ENCODE data around the gene PCDHGA4.
"Not testable (repeated sequence)": the region's sequence is repeated elsewhere in the genome, so short reads cannot be mapped to it uniquely, and the experiment has no call there.

PCDHGA4 gene

GRCh38 chr5:141363952-141364660, 9.3 kb downstream of the PCDHGA4 start, which contains the start of gene PCDHGA5:
PCDHGA5 (plus strand) TSS chr5:141364162; CDS start chr5:141364331, 169 bp downstream.
- Mint-ChIP-seq H3K27ac (no peak within 1 kb of the TSS), H3K9me3 (peaks cover 40% of the 10 kb centered on the region), H3K4me3 (no peak within 1 kb of the TSS), H3K27me3 (ENCODE audit: low read depth) (peaks cover 46% of the 10 kb centered on the region), H3K4me1 (ENCODE audit: low read depth) (peaks cover 4% of the 10 kb centered on the region), H3K36me3 (ENCODE audit: low read depth) (peaks cover 8% of the 10 kb centered on the region)

DNA sequence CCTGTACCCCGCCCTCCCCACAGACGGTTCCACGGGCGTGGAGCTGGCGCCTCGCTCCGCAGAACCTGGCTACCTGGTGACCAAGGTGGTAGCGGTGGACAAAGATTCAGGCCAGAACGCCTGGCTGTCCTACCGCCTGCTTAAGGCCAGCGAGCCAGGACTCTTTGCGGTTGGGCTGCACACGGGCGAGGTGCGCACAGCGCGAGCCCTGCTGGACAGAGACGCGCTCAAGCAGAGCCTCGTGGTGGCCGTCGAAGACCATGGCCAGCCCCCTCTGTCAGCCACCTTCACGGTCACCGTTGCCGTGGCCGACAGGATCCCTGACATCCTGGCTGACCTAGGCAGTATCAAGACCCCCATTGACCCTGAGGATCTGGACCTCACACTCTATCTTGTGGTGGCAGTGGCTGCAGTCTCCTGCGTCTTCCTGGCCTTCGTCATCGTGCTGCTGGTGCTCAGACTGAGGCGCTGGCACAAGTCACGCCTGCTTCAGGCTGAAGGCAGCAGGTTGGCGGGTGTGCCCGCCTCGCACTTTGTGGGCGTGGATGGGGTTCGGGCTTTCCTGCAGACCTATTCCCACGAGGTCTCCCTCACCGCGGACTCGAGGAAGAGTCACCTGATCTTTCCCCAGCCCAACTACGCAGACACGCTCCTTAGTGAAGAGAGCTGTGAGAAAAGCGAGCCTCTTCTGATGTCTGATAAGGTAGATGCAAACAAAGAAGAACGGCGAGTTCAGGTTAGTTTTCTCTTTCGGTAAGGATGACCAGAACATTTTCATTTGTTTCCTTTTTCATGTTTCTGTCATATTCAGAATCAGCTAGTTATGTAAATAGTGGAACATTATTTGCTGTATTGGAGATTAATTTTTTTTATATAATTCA, 11.4 kb downstream of the PCDHGA4 start:
- H3K27me3 Mint-ChIP-seq (ENCODE audit: low read depth) = peaks cover 40% of the 10 kb centered on the region
- H3K4me1 Mint-ChIP-seq (ENCODE audit: low read depth) = peaks cover 4% of the 10 kb centered on the region
- no peak overlapping the region for H3K27ac Mint-ChIP-seq
- H3K4me3 Mint-ChIP-seq = no peak overlapping the region
- peaks cover 6% of the 10 kb centered on the region for H3K36me3 Mint-ChIP-seq (ENCODE audit: low read depth)
- peaks cover 31% of the 10 kb centered on the region for H3K9me3 Mint-ChIP-seq

DNA sequence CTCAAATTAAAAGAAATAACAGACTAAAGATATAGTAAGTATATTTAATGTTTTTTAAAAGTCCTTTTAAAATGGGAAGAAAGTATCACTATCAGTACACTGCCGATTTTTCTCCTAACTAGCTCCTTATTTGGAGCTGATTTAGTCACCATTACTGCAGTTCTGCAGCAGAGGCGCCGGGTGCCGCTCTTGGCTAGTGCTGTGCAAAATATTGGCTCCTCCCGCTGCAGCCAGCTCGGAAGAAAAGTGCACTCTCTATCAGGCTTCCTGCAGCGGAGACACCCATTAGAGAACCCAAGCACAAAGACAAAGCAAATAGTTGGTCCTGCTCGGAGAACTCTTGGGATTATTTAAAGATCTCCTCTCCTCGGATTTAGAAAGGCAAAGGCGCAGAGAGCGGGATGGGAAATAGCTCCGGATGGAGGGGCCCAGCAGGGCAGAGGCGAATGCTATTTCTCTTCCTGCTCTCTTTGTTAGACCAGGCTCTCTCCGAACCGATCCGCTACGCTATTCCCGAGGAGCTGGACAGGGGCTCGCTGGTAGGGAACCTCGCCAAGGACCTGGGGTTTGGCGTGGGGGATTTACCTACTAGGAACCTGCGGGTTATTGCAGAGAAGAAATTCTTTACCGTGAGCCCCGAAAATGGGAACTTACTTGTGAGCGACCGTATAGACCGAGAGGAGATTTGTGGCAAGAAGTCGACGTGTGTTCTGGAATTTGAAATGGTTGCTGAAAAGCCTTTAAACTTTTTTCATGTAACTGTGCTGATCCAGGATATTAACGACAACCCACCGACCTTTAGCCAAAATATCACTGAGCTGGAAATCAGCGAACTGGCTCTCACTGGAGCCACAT, 15.4 kb downstream of the PCDHGA4 start, which contains the start of gene PCDHGB3:
Gene PCDHGB3 (plus strand): TSS at position 249 of the 855 bp plus-strand sequence. CDS start 153 bp downstream, at position 402.
- H3K4me3 Mint-ChIP-seq = peak within 1 kb of the TSS; percentile 70
- H3K27ac Mint-ChIP-seq = no peak within 1 kb of the TSS
- H3K4me1 Mint-ChIP-seq (ENCODE audit: low read depth) = peaks cover 2% of the 10 kb centered on the region
- peaks cover 26% of the 10 kb centered on the region for H3K27me3 Mint-ChIP-seq (ENCODE audit: low read depth)
- peaks cover 2% of the 10 kb centered on the region for H3K36me3 Mint-ChIP-seq (ENCODE audit: low read depth)
- H3K9me3 Mint-ChIP-seq = peaks cover 38% of the 10 kb centered on the region

DNA sequence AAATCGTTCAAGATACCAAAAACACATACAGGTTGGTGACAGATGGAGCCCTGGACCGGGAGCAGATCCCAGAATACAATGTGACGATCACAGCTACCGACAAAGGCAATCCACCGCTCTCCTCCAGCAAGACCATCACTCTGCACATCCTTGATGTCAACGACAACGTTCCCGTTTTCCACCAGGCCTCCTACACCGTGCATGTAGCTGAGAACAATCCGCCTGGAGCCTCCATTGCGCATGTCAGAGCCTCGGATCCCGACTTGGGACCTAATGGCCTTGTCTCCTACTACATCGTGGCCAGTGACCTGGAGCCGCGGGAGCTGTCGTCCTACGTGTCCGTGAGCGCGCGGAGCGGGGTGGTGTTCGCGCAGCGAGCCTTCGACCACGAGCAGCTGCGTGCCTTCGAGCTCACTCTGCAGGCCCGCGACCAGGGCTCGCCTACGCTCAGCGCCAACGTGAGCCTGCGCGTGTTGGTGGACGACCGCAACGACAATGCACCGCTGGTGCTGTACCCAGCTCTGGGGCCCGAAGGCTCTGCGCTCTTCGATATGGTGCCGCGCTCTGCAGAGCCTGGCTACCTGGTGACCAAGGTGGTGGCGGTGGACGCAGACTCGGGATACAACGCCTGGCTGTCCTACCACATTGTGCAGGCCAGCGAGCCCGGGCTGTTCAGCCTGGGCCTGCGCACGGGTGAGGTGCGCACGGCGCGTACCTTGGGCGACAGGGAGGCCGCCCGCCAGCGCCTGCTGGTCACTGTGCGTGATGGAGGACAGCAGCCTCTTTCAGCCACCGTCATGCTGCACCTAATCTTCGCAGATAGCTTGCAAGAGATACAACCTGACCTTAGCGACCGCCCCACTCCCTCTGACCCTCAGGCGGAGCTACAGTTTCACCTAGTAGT, 17.0 kb downstream of the PCDHGA4 start:
- no peak overlapping the region for H3K27ac Mint-ChIP-seq
- peaks cover 16% of the 10 kb centered on the region for H3K27me3 Mint-ChIP-seq (ENCODE audit: low read depth)
- peaks cover 2% of the 10 kb centered on the region for H3K4me1 Mint-ChIP-seq (ENCODE audit: low read depth)
- H3K36me3 Mint-ChIP-seq (ENCODE audit: low read depth) = peaks cover 2% of the 10 kb centered on the region
- H3K9me3 Mint-ChIP-seq = peaks cover 36% of the 10 kb centered on the region
- no peak overlapping the region for H3K4me3 Mint-ChIP-seq

GRCh38 chr5:141373673-141374317, 19.0 kb downstream of the PCDHGA4 start, which contains the start of gene PCDHGA6:
PCDHGA6 (plus strand) TSS chr5:141373891; CDS start chr5:141374084, 193 bp downstream.
- H3K27ac Mint-ChIP-seq = peak within 1 kb of the TSS; percentile 22
- peaks cover 2% of the 10 kb centered on the region for H3K4me1 Mint-ChIP-seq (ENCODE audit: low read depth)
- peak within 1 kb of the TSS; percentile 15 for H3K4me3 Mint-ChIP-seq
- peaks cover 16% of the 10 kb centered on the region for H3K27me3 Mint-ChIP-seq (ENCODE audit: low read depth)
- H3K36me3 Mint-ChIP-seq (ENCODE audit: low read depth) = peaks cover 2% of the 10 kb centered on the region
- peaks cover 40% of the 10 kb centered on the region for H3K9me3 Mint-ChIP-seq

DNA sequence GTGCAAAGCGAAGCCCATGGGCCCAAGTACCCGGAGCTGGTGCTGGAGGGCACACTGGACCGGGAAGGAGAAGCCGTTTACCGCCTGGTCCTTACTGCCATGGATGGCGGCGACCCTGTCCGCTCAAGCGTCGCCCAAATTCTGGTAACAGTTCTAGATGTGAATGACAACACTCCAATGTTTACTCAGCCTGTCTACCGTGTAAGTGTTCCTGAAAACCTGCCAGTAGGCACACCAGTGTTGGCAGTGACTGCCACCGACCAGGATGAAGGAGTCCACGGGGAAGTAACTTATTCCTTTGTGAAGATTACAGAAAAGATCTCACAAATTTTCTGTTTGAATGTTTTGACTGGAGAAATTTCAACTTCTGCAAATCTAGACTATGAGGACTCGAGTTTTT, 19.8 kb downstream of the PCDHGA4 start:
- H3K36me3 Mint-ChIP-seq (ENCODE audit: low read depth) = peaks cover 2% of the 10 kb centered on the region
- peaks cover 40% of the 10 kb centered on the region for H3K9me3 Mint-ChIP-seq
- H3K27me3 Mint-ChIP-seq (ENCODE audit: low read depth) = peaks cover 16% of the 10 kb centered on the region
- H3K4me1 Mint-ChIP-seq (ENCODE audit: low read depth) = peaks cover 2% of the 10 kb centered on the region
- no peak overlapping the region for H3K4me3 Mint-ChIP-seq
- no peak overlapping the region for H3K27ac Mint-ChIP-seq

DNA sequence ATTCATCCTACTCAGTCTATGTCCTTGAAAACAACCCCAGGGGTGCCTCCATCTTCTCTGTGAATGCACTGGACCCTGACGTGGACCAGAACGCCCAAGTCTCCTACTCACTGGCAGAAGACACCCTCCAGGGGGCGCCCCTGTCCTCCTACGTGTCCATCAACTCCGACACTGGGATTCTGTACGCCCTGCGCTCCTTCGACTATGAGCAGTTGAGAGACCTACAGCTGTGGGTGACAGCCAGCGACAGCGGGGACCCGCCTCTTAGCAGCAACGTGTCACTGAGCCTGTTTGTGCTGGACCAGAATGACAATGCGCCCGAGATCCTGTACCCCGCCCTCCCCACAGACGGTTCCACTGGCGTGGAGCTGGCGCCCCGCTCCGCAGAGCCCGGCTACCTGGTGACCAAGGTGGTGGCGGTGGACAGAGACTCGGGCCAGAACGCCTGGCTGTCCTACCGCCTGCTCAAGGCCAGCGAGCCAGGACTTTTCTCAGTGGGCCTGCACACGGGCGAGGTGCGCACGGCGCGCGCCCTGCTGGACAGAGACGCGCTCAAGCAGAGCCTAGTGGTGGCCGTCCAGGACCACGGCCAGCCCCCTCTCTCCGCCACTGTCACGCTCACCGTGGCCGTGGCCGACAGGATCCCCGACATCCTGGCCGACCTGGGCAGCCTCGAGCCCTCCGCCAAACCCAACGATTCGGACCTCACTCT, 20.8 kb downstream of the PCDHGA4 start:
- Mint-ChIP-seq H3K9me3 (peaks cover 40% of the 10 kb centered on the region), H3K27me3 (ENCODE audit: low read depth) (peaks cover 18% of the 10 kb centered on the region)
- not testable (repeated sequence) for H3K4me1 Mint-ChIP-seq (ENCODE audit: low read depth); H3K27ac Mint-ChIP-seq; H3K4me3 Mint-ChIP-seq; H3K36me3 Mint-ChIP-seq (ENCODE audit: low read depth)

DNA sequence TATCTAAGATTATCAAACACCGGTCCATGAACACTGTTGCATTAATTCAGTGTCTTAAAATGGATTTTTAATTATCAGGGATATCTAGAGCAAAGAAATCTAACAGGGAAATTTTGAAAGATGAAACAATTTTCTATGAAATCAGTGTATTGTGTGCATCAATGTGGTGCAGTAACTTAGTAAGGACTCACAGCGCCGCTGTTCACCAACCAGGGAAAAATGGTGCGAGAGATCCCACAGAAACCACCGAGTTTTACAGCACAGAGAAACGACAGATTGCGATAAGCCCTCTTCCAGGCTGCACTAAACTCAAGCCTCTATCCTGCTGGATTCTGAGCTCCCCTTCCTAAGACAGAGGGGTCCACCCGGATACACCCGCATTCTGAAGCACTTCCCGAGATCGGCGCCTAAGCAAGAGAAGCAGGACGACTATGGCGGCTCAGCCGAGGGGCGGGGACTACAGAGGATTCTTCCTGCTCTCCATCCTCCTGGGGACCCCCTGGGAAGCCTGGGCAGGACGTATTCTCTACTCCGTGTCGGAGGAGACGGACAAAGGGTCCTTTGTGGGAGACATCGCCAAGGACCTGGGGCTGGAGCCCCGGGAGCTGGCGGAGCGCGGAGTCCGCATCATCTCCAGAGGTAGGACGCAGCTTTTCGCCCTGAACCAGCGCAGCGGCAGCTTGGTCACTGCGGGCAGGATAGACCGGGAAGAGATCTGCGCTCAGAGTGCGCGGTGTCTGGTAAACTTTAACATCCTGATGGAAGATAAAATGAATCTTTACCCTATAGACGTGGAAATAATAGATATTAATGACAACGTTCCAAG, 27.9 kb downstream of the PCDHGA4 start, which contains the start of gene PCDHGA7:
Gene PCDHGA7 (plus strand): TSS at position 274 of the 826 bp plus-strand sequence. CDS start 158 bp downstream, at position 432.
- peak within 1 kb of the TSS; percentile 78 for H3K4me3 Mint-ChIP-seq
- no peaks in the 10 kb centered on the region for H3K4me1 Mint-ChIP-seq (ENCODE audit: low read depth)
- H3K9me3 Mint-ChIP-seq = peaks cover 30% of the 10 kb centered on the region
- H3K36me3 Mint-ChIP-seq (ENCODE audit: low read depth) = no peaks in the 10 kb centered on the region
- no peak within 1 kb of the TSS for H3K27ac Mint-ChIP-seq
- peaks cover 31% of the 10 kb centered on the region for H3K27me3 Mint-ChIP-seq (ENCODE audit: low read depth)

GRCh38 chr5:141383345-141383744, 28.5 kb downstream of the PCDHGA4 start:
- H3K4me3 Mint-ChIP-seq = peak overlapping the region; percentile 78
- H3K27me3 Mint-ChIP-seq (ENCODE audit: low read depth) = peaks cover 33% of the 10 kb centered on the region
- no peak overlapping the region for H3K27ac Mint-ChIP-seq
- H3K36me3 Mint-ChIP-seq (ENCODE audit: low read depth) = no peaks in the 10 kb centered on the region
- no peaks in the 10 kb centered on the region for H3K4me1 Mint-ChIP-seq (ENCODE audit: low read depth)
- H3K9me3 Mint-ChIP-seq = peaks cover 31% of the 10 kb centered on the region

DNA sequence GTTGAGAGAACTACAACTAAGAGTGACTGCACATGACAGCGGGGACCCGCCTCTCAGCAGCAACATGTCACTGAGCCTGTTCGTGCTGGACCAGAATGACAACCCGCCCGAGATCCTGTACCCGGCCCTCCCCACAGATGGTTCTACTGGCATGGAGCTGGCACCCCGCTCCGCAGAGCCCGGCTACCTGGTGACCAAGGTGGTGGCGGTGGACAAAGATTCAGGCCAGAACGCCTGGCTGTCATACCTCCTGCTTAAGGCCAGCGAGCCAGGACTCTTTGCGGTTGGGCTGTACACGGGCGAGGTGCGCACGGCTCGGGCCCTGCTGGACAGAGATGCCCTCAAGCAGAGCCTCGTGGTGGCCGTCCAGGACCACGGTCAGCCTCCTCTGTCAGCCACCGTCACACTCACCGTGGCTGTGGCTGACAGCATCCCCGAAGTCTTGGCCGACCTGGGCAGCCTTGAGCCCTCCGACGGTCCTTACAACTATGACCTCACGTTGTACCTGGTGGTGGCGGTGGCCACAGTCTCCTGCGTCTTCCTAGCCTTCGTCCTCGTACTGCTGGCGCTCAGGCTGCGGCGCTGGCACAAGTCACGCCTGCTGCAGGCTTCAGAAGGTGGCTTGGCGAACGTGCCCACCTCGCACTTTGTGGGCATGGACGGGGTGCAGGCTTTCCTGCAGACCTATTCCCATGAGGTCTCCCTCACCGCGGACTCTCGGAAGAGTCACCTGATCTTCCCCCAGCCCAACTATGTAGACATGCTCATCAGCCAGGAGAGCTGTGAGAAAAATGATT, 29.8 kb downstream of the PCDHGA4 start:
- no peak overlapping the region for H3K27ac Mint-ChIP-seq
- H3K27me3 Mint-ChIP-seq (ENCODE audit: low read depth) = peaks cover 35% of the 10 kb centered on the region
- peaks cover 2% of the 10 kb centered on the region for H3K36me3 Mint-ChIP-seq (ENCODE audit: low read depth)
- H3K4me3 Mint-ChIP-seq = no peak overlapping the region
- H3K9me3 Mint-ChIP-seq = peaks cover 40% of the 10 kb centered on the region
- no peaks in the 10 kb centered on the region for H3K4me1 Mint-ChIP-seq (ENCODE audit: low read depth)

GRCh38 chr5:141387557-141388311, 32.9 kb downstream of the PCDHGA4 start, which contains the start of gene PCDHGB4:
PCDHGB4 (plus strand) TSS chr5:141387698; CDS start chr5:141387885, 187 bp downstream.
- H3K27ac Mint-ChIP-seq; H3K4me1 Mint-ChIP-seq (ENCODE audit: low read depth); H3K36me3 Mint-ChIP-seq (ENCODE audit: low read depth); H3K4me3 Mint-ChIP-seq: not testable (repeated sequence)
- Mint-ChIP-seq H3K9me3 (peaks cover 48% of the 10 kb centered on the region), H3K27me3 (ENCODE audit: low read depth) (peaks cover 28% of the 10 kb centered on the region)
